H1 (cell line): ENCODE measurements around the gene A2ML1. TPM values are rescaled to one million over a fixed set of nuclear protein-coding genes. Genes with fewer than 3 reads are reported as not detected.

Source experiments
- CHD7 ChIP-seq: fragments of 300-600 bp; sonication (generic); IDR thresholded peaks from 2 replicates; pipeline ENCODE4 v1.7.1; 2012; ENCODE audit warnings: low read length, moderate library complexity, mild to moderate bottlenecking, inconsistent platforms; ENCODE audit not compliant: insufficient replicate concordance
- CTCF ChIP-seq, 3 experiments: IDR thresholded peaks; 1 replicate in 2 of 3; 2 replicates in 1 of 3; pipeline versions ENCODE4 v1.5.1 to v1.6.1; 2011; ENCODE audit warnings: low read length in 3 of 3, mild to moderate bottlenecking in 3 of 3, inconsistent platforms in 2 of 3, low read depth in 1 of 3, moderate library complexity in 1 of 3; ENCODE audit not compliant: insufficient read depth in 1 of 3; ENCODE audit errors: control extremely low read depth in 1 of 3
- RAD21 ChIP-seq, 2 experiments: IDR thresholded peaks in 1 of 2; conservative IDR thresholded peaks in 1 of 2; 2 replicates each; pipeline ENCODE4 v1.6.1; 2011; ENCODE audit warnings: low read depth in 2 of 2, low read length in 2 of 2, improper control_type of control experiment in 1 of 2, inconsistent platforms in 1 of 2, mild to moderate bottlenecking in 1 of 2, moderate library complexity in 1 of 2
- TEAD4 ChIP-seq: IDR thresholded peaks from 2 replicates; pipeline ENCODE4 v1.6.1; 2012; ENCODE audit warnings: low read depth, low read length, inconsistent platforms, mixed read lengths
- polyA plus RNA-seq, 7 experiments: library from polyadenylated mRNA; depleted of rRNA in 3 of 7; stranded (reverse) in 5 of 7; unstranded in 2 of 7; fragments of >200 nt in 5 of 7; fragments of 200-250 nt in 2 of 7; gene quantifications; 1 replicate in 5 of 7; 2 replicates in 1 of 7; 4 replicates in 1 of 7; pipeline versions ENCODE4 v1.2.1 to v1.2.3, GENCODE V29; 2011 to 2013; ENCODE audit warnings: missing spikeins in 2 of 7, mixed read lengths in 2 of 7
- total RNA-seq: library from RNA; stranded (reverse); fragmentation: NEBNext Ultra II Directional; extraction: Animal tissue kit (Norgen Biotek cat#: 25700); gene quantifications from 2 replicates; pipeline ENCODE4 v1.2.1, GENCODE V29; 2021

The A2ML1 gene
- total and polyA plus RNA-seq, 2 of the 8 experiments (the other 6 are each of a cell fraction or from before 2014, with no cell fraction given), result 10.2 to 10.3 TPM

GRCh38 chr12:8780389-8780788, 42.0 kb upstream of the A2ML1 start (continued):
- TF ChIP-seq CHD7 (no peak), RAD21 (IDR thresholded peaks at IDR 0.05 in 1 of 2, conservative IDR thresholded peaks at IDR 0.05 in 1 of 2; ENCODE audit: low read depth in 2 of 2, low read length in 2 of 2) (peak; percentile 61 to 68), CTCF (IDR thresholded peaks at IDR 0.05; ENCODE audit: control extremely low read depth in 1 of 3, insufficient read depth in 1 of 3, low read depth in 1 of 3, low read length in 3 of 3) (peak in 2 of 3 experiments; percentile 44 to 58; a peak in 2 of 4 replicates), TEAD4 (peak; percentile 57; the same call in 1 of the 2 replicates)
